Transverse colon (tissue), 3 donors: ENCODE data around the gene LSMEM2.

ENCODE experiments used
- CTCF ChIP-seq, 5 experiments: fragments of 200-600 bp in 3 of 5; fragments of 450-650 bp in 2 of 5; sonication (generic) in 3 of 5; IDR thresholded peaks; 1 replicate in 2 of 5; 2 replicates in 3 of 5; pipeline ENCODE4 v1.5.1; 2016 to 2017; ENCODE audit warnings: antibody characterized with exemption in 5 of 5, inconsistent platforms in 3 of 5, mild to moderate bottlenecking in 2 of 5, moderate library complexity in 1 of 5
- POLR2A ChIP-seq: fragments of 450-650 bp; IDR thresholded peaks from one replicate; pipeline ENCODE4 v1.6.1; 2016; ENCODE audit warnings: antibody characterized with exemption, mild to moderate bottlenecking, moderate library complexity

GRCh38 chr3:50272911-50273688 is 5.8 kb upstream of the LSMEM2 start:
- peak; percentile 98 to 100 (median 99) for TF ChIP-seq CTCF (IDR thresholded peaks at IDR 0.05)
- TF ChIP-seq POLR2A = no peak
